Right lobe of liver (tissue), 6 donors: ENCODE data around the gene SMC2. TPM values are rescaled to one million over a fixed set of nuclear protein-coding genes. Genes with fewer than 3 reads are reported as not detected.
A peak's percentile ranks its signal among the peaks of the same experiment; 100 is the strongest.

ENCODE experiments used
- ATAC-seq, 4 donors: fragments of 200-7000 bp; cut with Tn5 transposase; one replicate each; pipeline ENCODE4 v1.9.1; 2020; ENCODE audit warnings: mild to moderate bottlenecking in 4 of 4, moderate library complexity in 4 of 4
- DNase-seq, 3 donors: peaks; one replicate each; pipeline ENCODE4 v3.0.0-alpha.2; 2020
- H3K27ac ChIP-seq, 3 donors: fragments of 200-600 bp; one replicate each; pipeline ENCODE4 v1.8.0; 2022
- H3K27me3 ChIP-seq, 2 donors: fragments of 200-600 bp; one replicate each; pipeline ENCODE4 v1.8.0; 2022
- H3K36me3 ChIP-seq, 4 donors: fragments of 200-600 bp; sonication (generic) in 1 of 4; one replicate each; pipeline versions ENCODE4 v1.5.1 to v1.8.0; 2017 to 2022; ENCODE audit warnings: control low read depth in 1 of 4
- H3K4me1 ChIP-seq, 4 donors: fragments of 200-600 bp; sonication (generic) in 1 of 4; one replicate each; pipeline versions ENCODE4 v1.5.1 to v1.8.0; 2017 to 2022; ENCODE audit warnings: control low read depth in 1 of 4
- H3K4me3 ChIP-seq, 3 donors: fragments of 200-600 bp; one replicate each; pipeline ENCODE4 v1.8.0; 2022
- H3K9me3 ChIP-seq, 4 donors: fragments of 200-600 bp; sonication (generic) in 1 of 4; one replicate each; pipeline versions ENCODE4 v1.5.1 to v1.8.0; 2017 to 2022; ENCODE audit warnings: control low read depth in 1 of 4
- POLR2A ChIP-seq: fragments of 450-650 bp; IDR thresholded peaks from one replicate; pipeline ENCODE4 v1.6.1; 2017; ENCODE audit warnings: antibody characterized with exemption, mild to moderate bottlenecking
- WGBS: methylation state at CpG from one replicate; pipeline ENCODE4 v1.1.6; 2018; ENCODE audit warnings: low coverage, low lambda C conversion rate; ENCODE audit not compliant: insufficient coverage; ENCODE audit errors: missing lambda C conversion rate; 5-methylcytosine and 5-hydroxymethylcytosine counted together
- intact Hi-C, 2 donors: fragments of 100-400 bp; cut with DNase I; formaldehyde crosslinking; loops; one replicate each; pipeline versions ENCODE4 v1.11.2 to v1.14.1; 2022
- total RNA-seq, 6 experiments: library from RNA; depleted of rRNA in 2 of 6; stranded (reverse); fragments of >200 nt in 2 of 6; fragmentation: NEBNext Ultra II Directional in 3 of 6; extraction: Animal tissue kit (Norgen Biotek cat#: 25700) in 3 of 6; gene quantifications; one replicate each; pipeline versions ENCODE4 v1.1.0 to v1.2.4, GENCODE V29; 2016 to 2023
- TF ChIP-seq, protein P1 (sequence below), 4 donors: fragments of 200-600 bp in 3 of 4; fragments of 450-650 bp in 1 of 4; IDR thresholded peaks; one replicate each; pipeline versions ENCODE4 v1.5.1 to v1.8.0; 2016 to 2022; ENCODE audit warnings: antibody characterized with exemption in 4 of 4, mild to moderate bottlenecking in 2 of 4
- donor health status: DM: no; HTN: yes; CAD: no.
- donor health status: DM: no; HTN: no; CAD: no.
- donor health status: DM: no; HTN: no; CAD: no.
- donor health status: DM: no; HTN: yes; CAD: no.
- donor health status: DM: no; HTN: yes; CAD: no.

The SMC2 gene
- total RNA-seq, 6 experiments from 2014 or later = 2.5 to 5.8 (median 3.6) TPM

GRCh38 chr9:104078596-104078995 is 15.5 kb upstream of the SMC2 start:
- H3K27me3 ChIP-seq = no peaks in the 10 kb centered on the region
- peaks cover 0 to 9% (median 0%) of the 10 kb centered on the region in 4 donors for H3K4me1 ChIP-seq
- H3K9me3 ChIP-seq = no peaks in the 10 kb centered on the region
- no peak for DNase-seq
- H3K4me3 ChIP-seq = no peak overlapping the region
- H3K27ac ChIP-seq = no peak overlapping the region
- no peak for ATAC-seq
- intact Hi-C loops = no loop called here
- TF ChIP-seq, protein P1, sequence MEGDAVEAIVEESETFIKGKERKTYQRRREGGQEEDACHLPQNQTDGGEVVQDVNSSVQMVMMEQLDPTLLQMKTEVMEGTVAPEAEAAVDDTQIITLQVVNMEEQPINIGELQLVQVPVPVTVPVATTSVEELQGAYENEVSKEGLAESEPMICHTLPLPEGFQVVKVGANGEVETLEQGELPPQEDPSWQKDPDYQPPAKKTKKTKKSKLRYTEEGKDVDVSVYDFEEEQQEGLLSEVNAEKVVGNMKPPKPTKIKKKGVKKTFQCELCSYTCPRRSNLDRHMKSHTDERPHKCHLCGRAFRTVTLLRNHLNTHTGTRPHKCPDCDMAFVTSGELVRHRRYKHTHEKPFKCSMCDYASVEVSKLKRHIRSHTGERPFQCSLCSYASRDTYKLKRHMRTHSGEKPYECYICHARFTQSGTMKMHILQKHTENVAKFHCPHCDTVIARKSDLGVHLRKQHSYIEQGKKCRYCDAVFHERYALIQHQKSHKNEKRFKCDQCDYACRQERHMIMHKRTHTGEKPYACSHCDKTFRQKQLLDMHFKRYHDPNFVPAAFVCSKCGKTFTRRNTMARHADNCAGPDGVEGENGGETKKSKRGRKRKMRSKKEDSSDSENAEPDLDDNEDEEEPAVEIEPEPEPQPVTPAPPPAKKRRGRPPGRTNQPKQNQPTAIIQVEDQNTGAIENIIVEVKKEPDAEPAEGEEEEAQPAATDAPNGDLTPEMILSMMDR (IDR thresholded peaks at IDR 0.05) = no peak
- no peak for TF ChIP-seq POLR2A
- H3K36me3 ChIP-seq = no peaks in the 10 kb centered on the region

- no peaks in the 10 kb centered on the region for H3K27me3 ChIP-seq
- TF ChIP-seq, protein P1 (IDR thresholded peaks at IDR 0.05) = no peak
- TF ChIP-seq POLR2A = no peak
- DNase-seq (no peak), ATAC-seq (no peak)
- H3K9me3 ChIP-seq = no peaks in the 10 kb centered on the region
- H3K4me3 ChIP-seq = no peak overlapping the region
- H3K36me3 ChIP-seq = no peaks in the 10 kb centered on the region
- H3K4me1 ChIP-seq = no peaks in the 10 kb centered on the region
- intact Hi-C loops = no loop called here
- no peak overlapping the region for H3K27ac ChIP-seq
Observed at GRCh38 chr9:104080983-104081382, 13.1 kb upstream of the SMC2 start.

DNA sequence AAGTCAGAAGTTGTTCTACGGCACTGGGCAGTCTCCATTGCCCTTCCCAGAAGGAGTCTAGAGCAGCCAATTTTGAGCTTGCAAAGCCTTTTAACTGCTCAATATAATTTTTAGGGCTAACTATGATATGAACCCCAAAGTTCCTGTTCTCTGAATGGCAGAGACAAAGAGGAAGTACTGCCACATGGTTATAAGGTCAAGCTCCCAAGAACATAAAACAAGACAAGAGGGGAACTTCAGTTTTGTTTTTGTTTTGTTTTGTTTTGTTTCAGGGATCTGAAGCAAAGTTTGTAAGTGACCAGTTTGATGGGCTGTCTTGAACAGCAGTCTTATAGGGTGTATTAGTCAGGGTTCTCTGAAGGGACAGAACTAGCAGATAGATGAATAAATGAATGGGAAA is 11.9 kb upstream of the SMC2 start:
- TF ChIP-seq POLR2A = no peak
- TF ChIP-seq, protein P1 (IDR thresholded peaks at IDR 0.05) = no peak
- DNase-seq (no peak), ATAC-seq (peak in 1 of 4 donors; percentile 41)
- intact Hi-C loops = no loop called here
- H3K27me3 ChIP-seq = no peaks in the 10 kb centered on the region
- 82% methylated on average over 1 of the region's 1 CpG for WGBS
- H3K9me3 ChIP-seq = no peaks in the 10 kb centered on the region
- no peak overlapping the region for H3K27ac ChIP-seq
- H3K4me1 ChIP-seq = no peaks in the 10 kb centered on the region
- H3K36me3 ChIP-seq = no peaks in the 10 kb centered on the region
- H3K4me3 ChIP-seq = no peak overlapping the region

DNA sequence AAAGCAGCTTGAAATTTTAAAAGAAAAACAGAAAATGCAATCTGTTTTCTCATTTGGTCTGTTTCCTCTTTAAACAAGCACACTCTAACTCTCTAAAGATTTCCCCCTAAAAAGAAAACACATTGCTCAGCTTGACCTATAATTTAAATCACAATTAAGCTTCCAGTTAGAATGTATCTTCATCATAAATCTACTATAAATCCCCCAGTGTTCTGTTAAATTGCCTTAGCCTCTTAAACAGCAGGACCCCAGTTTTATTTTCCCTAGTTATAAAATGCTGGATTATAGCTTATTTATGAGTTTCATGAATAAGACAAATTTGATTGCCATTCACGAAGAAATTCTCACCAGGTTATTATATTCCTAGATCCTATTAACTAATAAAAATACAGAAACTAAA is 8.6 kb upstream of the SMC2 start:
- H3K27ac ChIP-seq = no peak overlapping the region
- WGBS = 36% methylated on average over 1 of the region's 1 CpG
- no peak overlapping the region for H3K4me3 ChIP-seq
- DNase-seq = no peak
- no peaks in the 10 kb centered on the region for H3K9me3 ChIP-seq
- no peaks in the 10 kb centered on the region for H3K27me3 ChIP-seq
- intact Hi-C loops = no loop called here
- H3K4me1 ChIP-seq = no peaks in the 10 kb centered on the region
- TF ChIP-seq, protein P1 (IDR thresholded peaks at IDR 0.05) = no peak
- no peak for TF ChIP-seq POLR2A
- no peaks in the 10 kb centered on the region for H3K36me3 ChIP-seq
- no peak for ATAC-seq

DNA sequence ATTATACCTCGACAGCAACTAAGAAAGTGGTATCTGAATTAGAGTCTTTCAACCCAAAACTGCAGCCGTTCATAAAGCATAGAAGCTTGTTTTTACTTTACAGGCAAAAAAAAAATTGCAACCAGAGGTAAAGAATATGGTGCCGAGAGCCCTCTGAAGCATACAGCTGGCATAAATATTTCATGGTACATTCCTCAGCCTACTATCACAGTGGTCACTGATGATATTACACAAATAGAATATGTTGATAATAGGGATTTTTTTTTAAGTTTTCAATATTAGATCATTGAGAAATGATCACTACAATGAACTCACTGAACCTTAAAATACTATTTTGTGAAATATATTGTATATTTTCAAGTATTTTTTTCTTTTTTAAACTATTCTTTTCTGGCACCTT is 6.2 kb upstream of the SMC2 start:
- no peak for TF ChIP-seq POLR2A
- TF ChIP-seq, protein P1 (IDR thresholded peaks at IDR 0.05) = no peak
- 69% methylated on average over 3 of the region's 3 CpGs for WGBS
- H3K27ac ChIP-seq = no peak overlapping the region
- intact Hi-C loops = no loop called here
- H3K4me1 ChIP-seq = peaks cover 0 to 9% (median 3%) of the 10 kb centered on the region in 4 donors
- DNase-seq (no peak), ATAC-seq (no peak)
- H3K27me3 ChIP-seq = no peaks in the 10 kb centered on the region
- no peak overlapping the region for H3K4me3 ChIP-seq
- H3K36me3 ChIP-seq = no peaks in the 10 kb centered on the region
- H3K9me3 ChIP-seq = no peaks in the 10 kb centered on the region
